Stimulated activated memory B cell treated with anti-CD40 and anti-IgM and Interleukin-4, amounts not matched to agents 10 μg/mL and 1 μg/mL and 100 μg/mL, for 72 hours (primary cell): ENCODE data around the gene FGF2.
"Not testable (repeated sequence)": the region's sequence is repeated elsewhere in the genome, so short reads cannot be mapped to it uniquely, and the experiment has no call there.

Experiments
- ATAC-seq: fragments of 150-1000 bp; cut with Tn5 transposase; 2 replicates; pipeline ENCODE4 v1.10.0; 2021
- H3K27ac Mint-ChIP-seq: one replicate; pipeline ENCODE4 v1.8.0; 2022; ENCODE audit warnings: mild to moderate bottlenecking, mixed read lengths
- H3K27me3 Mint-ChIP-seq: one replicate; pipeline ENCODE4 v1.8.0; 2022; ENCODE audit warnings: mixed read lengths
- H3K36me3 Mint-ChIP-seq: one replicate; pipeline ENCODE4 v1.8.0; 2022; ENCODE audit warnings: mixed read lengths
- H3K4me1 Mint-ChIP-seq: one replicate; pipeline ENCODE4 v1.8.0; 2022; ENCODE audit warnings: mixed read lengths
- H3K4me3 Mint-ChIP-seq: one replicate; pipeline ENCODE4 v1.8.0; 2022; ENCODE audit warnings: mild to moderate bottlenecking, moderate library complexity, mixed read lengths
- H3K9me3 Mint-ChIP-seq: one replicate; pipeline ENCODE4 v1.8.0; 2022; ENCODE audit warnings: mixed read lengths

The FGF2 gene

DNA sequence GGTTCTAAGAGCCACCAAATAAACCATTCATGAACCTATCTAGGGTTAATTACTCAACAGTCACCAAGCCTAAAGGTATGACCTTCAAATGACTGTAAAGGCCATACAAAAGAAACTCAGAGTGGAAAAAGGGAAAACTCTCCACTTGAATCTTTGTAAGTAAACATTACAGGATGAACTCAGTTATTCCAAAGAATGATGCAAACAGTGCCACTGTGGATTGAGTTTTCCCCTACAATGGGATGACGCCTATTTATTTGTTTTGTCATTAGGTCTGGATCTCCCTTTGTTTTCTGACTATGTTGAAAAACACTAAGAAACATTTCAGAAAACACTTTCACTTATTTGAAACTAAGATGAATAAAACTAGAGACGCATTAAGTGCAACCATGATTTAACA is 83.1 kb downstream of the FGF2 start:
- no peak for ATAC-seq
- Mint-ChIP-seq H3K9me3 (no peaks in the 10 kb centered on the region), H3K4me1 (no peaks in the 10 kb centered on the region), H3K27me3 (no peaks in the 10 kb centered on the region), H3K36me3 (peaks cover 10% of the 10 kb centered on the region), H3K27ac (no peak overlapping the region), H3K4me3 (no peak overlapping the region)

DNA sequence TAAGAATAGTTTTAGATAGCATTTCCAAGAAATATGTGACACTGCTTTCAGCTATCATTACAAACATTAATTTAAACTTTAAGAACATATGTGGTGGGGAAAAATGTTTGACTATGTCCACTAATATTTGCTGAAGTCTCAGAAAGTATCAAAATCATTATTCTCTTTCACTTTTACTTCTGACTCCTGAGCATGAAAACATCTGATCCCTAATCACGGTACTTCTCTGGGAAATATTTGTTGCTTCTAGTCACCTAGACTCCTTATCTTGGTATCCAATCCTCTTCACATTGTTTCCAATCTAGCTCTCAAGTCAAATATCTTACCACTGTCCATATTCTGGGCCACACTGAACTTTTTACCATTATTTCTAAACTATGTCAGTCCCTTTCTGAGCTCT is 85.0 kb downstream of the FGF2 start:
- Mint-ChIP-seq H3K36me3 (peaks cover 15% of the 10 kb centered on the region), H3K4me3 (no peak overlapping the region), H3K4me1 (no peaks in the 10 kb centered on the region), H3K27ac (no peak overlapping the region), H3K9me3 (no peaks in the 10 kb centered on the region), H3K27me3 (no peaks in the 10 kb centered on the region)
- no peak for ATAC-seq

- no peak for ATAC-seq
- Mint-ChIP-seq H3K4me1 (no peaks in the 10 kb centered on the region), H3K9me3 (no peaks in the 10 kb centered on the region), H3K36me3 (peaks cover 15% of the 10 kb centered on the region), H3K27me3 (no peaks in the 10 kb centered on the region), H3K27ac (no peak overlapping the region), H3K4me3 (no peak overlapping the region)
Observed at GRCh38 chr4:122912810-122913575, 86.4 kb downstream of the FGF2 start.

GRCh38 chr4:122914292-122914904 is 87.8 kb downstream of the FGF2 start:
- Mint-ChIP-seq H3K4me1 (no peaks in the 10 kb centered on the region), H3K27ac (no peak overlapping the region)

DNA sequence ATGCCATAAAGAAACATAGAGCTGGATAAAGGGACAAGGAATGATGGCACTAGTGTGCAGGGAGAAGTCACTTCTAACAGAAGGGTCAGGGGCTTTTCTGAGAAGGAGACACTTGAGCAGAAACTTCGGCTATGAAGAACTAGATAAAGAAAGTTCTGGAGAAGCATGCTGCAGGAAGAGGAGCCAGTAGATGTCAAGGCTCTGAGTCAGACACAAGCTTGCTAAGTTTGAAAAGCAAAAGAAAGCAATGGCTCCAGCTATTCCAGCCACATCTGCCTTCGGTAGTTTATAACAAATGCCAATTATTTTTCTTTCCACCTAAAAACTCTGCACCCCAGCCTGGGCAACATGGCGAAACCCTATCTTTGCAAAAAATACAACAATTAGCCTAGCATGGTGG is 88.3 kb downstream of the FGF2 start:
- H3K4me1 Mint-ChIP-seq, result no peaks in the 10 kb centered on the region
- ATAC-seq, result no peak
- no peaks in the 10 kb centered on the region for H3K27me3 Mint-ChIP-seq
- peaks cover 15% of the 10 kb centered on the region for H3K36me3 Mint-ChIP-seq
- H3K9me3 Mint-ChIP-seq, result no peaks in the 10 kb centered on the region
- no peak overlapping the region for H3K4me3 Mint-ChIP-seq
- no peak overlapping the region for H3K27ac Mint-ChIP-seq

More at GRCh38 chr4:122914292-122914904, 87.8 kb downstream of the FGF2 start:
- H3K27me3 Mint-ChIP-seq, result no peaks in the 10 kb centered on the region
- H3K4me3 Mint-ChIP-seq, result no peak overlapping the region
- no peak for ATAC-seq
- no peaks in the 10 kb centered on the region for H3K9me3 Mint-ChIP-seq
- H3K36me3 Mint-ChIP-seq, result peaks cover 15% of the 10 kb centered on the region

DNA sequence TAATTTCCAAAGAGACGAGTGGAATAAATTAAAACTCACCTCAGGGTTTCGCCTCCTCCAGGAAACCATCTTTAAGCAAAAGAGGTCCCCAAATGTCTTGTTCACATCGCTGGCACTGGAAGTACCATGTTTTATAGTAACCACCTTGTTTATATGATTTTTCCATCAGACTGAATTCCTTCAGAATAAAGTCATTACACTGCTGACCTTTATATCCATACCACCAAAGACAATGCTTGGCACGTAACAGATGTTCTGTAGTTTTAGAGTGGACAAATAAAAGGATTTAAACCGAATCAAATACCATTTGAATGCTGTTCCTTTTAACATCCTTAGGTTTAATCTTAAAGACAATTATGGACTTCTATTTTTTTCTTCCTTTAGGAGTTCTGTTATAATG is 91.1 kb downstream of the FGF2 start:
- H3K36me3 Mint-ChIP-seq, result peaks cover 5% of the 10 kb centered on the region
- ATAC-seq, result no peak

DNA sequence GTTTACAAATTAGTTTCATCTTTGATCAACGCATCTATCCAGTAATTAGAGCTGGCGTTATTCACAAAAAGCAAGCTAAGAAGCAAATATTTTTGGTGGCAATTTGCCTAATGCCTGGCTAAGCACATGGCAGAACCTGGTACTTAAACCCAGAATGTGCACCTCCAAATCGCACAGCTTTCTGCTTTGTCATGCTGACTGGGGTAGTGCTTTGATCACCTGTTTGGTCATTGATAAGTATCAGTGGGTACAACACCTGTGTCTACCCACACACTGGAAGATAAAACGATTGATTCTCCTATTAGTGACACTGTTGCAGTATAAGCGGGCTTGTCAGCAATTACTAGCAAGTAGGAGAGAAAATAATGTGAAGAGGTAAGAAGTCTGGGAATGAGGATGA is 93.8 kb downstream of the FGF2 start:
- Mint-ChIP-seq H3K27me3 (no peaks in the 10 kb centered on the region), H3K27ac (no peak overlapping the region), H3K4me1 (no peaks in the 10 kb centered on the region), H3K4me3 (no peak overlapping the region), H3K9me3 (no peaks in the 10 kb centered on the region), H3K36me3 (peaks cover 4% of the 10 kb centered on the region)
- ATAC-seq, result no peak

More for the DNA sequence above, 91.1 kb downstream of the FGF2 start:
- H3K4me1 Mint-ChIP-seq, result no peaks in the 10 kb centered on the region
- no peaks in the 10 kb centered on the region for H3K9me3 Mint-ChIP-seq
- no peaks in the 10 kb centered on the region for H3K27me3 Mint-ChIP-seq
- H3K4me3 Mint-ChIP-seq, result no peak overlapping the region
- no peak overlapping the region for H3K27ac Mint-ChIP-seq

DNA sequence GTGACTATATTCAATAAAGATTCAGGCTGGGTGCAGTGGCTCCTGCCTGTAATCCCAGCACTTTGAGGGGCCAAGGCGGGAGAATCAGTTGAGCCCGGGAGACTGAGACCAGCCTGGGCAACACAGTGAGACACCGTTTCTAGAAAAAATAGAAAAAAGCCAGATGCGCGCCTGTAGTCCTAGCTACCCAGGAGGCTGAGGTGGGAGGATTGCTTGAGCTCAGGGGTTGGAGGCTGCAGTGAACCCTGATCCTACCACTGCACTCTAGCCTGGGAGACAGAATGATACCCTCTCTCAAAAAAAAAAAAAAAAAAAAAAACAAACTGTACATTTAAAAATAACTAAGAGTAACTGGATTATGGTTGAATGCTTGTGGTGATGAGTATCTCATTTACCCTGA is 94.7 kb downstream of the FGF2 start:
- H3K4me3 Mint-ChIP-seq, result peak overlapping the region; percentile 36
- no peak for ATAC-seq
- H3K4me1 Mint-ChIP-seq, result no peaks in the 10 kb centered on the region
- H3K9me3 Mint-ChIP-seq, result no peaks in the 10 kb centered on the region
- no peaks in the 10 kb centered on the region for H3K27me3 Mint-ChIP-seq
- no peak overlapping the region for H3K27ac Mint-ChIP-seq
- H3K36me3 Mint-ChIP-seq, result no peaks in the 10 kb centered on the region

GRCh38 chr4:122921971-122922876 is 95.6 kb downstream of the FGF2 start, which contains the start of gene NUDT6:
Gene NUDT6 (minus strand): TSS chr4:122922597. CDS start chr4:122922572, 25 bp downstream.
- H3K36me3 Mint-ChIP-seq, result no peaks in the 10 kb centered on the region
- no peaks in the 10 kb centered on the region for H3K4me1 Mint-ChIP-seq
- ATAC-seq, result peak; percentile 82
- H3K4me3 Mint-ChIP-seq, result peak within 1 kb of the TSS; percentile 99
- H3K27ac Mint-ChIP-seq, result peak within 1 kb of the TSS; percentile 93
- H3K9me3 Mint-ChIP-seq, result no peaks in the 10 kb centered on the region
- no peaks in the 10 kb centered on the region for H3K27me3 Mint-ChIP-seq

DNA sequence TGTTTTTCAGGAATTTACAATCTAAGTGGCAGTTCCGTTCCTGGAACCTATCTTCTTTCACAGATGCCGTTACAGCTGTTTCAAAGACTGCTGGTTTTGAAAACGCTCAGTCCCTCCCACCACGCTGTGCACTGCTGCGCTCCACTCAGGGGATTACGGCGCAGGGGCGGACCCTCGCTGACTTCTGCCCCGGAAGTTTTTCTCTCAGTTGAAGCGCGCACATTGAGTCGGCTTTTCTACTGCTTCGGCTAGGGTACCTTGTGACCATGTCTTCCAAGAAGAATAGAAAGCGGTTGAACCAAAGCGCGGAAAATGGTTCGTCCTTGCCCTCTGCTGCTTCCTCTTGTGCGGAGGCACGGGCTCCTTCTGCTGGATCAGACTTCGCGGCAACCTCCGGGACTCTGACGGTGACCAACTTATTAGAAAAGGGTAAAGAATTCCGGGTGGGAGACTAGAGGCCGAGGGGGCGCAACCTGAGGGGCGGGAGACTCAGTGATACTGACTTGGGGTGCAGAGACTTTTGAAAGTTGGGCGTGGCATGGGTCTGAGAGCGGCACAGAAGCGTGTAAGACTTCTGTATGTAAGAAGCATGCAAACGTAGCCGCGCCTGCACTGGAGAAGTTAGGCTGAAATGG is 96.4 kb downstream of the FGF2 start:
- ATAC-seq, result peak; percentile 100
- H3K4me3 Mint-ChIP-seq, result peak overlapping the region; percentile 99
- H3K27me3 Mint-ChIP-seq, result no peaks in the 10 kb centered on the region

DNA sequence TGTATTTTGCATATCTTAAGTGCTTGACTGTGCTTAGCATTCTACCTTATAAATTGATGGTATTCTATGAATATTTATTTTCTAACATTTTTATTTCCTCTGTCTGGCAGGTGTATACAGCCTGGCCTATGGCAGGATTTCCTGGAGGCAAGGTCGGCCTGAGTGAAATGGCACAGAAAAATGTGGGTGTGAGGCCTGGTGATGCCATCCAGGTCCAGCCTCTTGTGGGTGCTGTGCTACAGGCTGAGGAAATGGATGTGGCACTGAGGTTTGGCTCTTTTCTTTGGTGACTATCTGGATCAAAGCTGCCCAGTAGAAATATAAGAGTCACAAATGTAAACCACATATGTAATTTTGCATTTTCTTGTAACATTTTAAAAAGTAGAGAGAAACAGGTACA is 102.3 kb downstream of the FGF2 start:
- H3K4me3 Mint-ChIP-seq, result no peak overlapping the region
- no peaks in the 10 kb centered on the region for H3K36me3 Mint-ChIP-seq
- no peaks in the 10 kb centered on the region for H3K27me3 Mint-ChIP-seq
- ATAC-seq, result no peak
- no peak overlapping the region for H3K27ac Mint-ChIP-seq
- no peaks in the 10 kb centered on the region for H3K4me1 Mint-ChIP-seq
- no peaks in the 10 kb centered on the region for H3K9me3 Mint-ChIP-seq

More for the DNA sequence above, 96.4 kb downstream of the FGF2 start:
- Mint-ChIP-seq H3K36me3 (no peaks in the 10 kb centered on the region), H3K27ac (peak overlapping the region; percentile 93), H3K9me3 (no peaks in the 10 kb centered on the region), H3K4me1 (no peaks in the 10 kb centered on the region)

GRCh38 chr4:122930862-122931261 is 104.2 kb downstream of the FGF2 start:
- no peak overlapping the region for H3K27ac Mint-ChIP-seq
- H3K4me1 Mint-ChIP-seq, result no peaks in the 10 kb centered on the region
- no peak overlapping the region for H3K4me3 Mint-ChIP-seq
- no peaks in the 10 kb centered on the region for H3K9me3 Mint-ChIP-seq
- no peaks in the 10 kb centered on the region for H3K27me3 Mint-ChIP-seq
- no peak for ATAC-seq
- H3K36me3 Mint-ChIP-seq, result peaks cover 15% of the 10 kb centered on the region

DNA sequence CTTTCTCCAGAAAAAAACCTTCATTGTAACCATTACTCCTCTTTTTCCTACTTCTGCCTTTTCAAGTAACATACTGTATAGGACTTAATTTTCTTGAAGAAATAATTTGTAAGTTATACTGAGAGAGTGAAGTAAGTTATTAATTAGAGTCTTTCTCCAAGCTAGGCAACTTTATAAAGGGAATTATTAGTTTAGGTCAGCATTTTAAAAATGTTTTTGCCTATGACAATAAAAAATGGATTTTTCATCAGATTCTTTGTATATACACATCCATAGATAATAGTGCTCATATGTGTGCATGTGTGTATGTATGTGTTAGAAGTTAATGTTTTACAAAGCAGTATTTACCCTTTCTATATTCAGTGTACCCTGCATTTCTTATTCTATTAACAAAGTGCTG is 106.1 kb downstream of the FGF2 start:
- Mint-ChIP-seq H3K4me3 (no peak overlapping the region), H3K4me1 (no peaks in the 10 kb centered on the region), H3K36me3 (peaks cover 22% of the 10 kb centered on the region), H3K27ac (no peak overlapping the region), H3K9me3 (no peaks in the 10 kb centered on the region), H3K27me3 (no peaks in the 10 kb centered on the region)
- no peak for ATAC-seq

- not testable (repeated sequence) for H3K4me3 Mint-ChIP-seq, H3K9me3 Mint-ChIP-seq, H3K4me1 Mint-ChIP-seq, H3K27ac Mint-ChIP-seq, H3K27me3 Mint-ChIP-seq, ATAC-seq
- H3K36me3 Mint-ChIP-seq, result peaks cover 70% of the 10 kb centered on the region
Observed at GRCh38 chr4:122945136-122945535, 118.5 kb downstream of the FGF2 start.

GRCh38 chr4:122946142-122946541 is 119.5 kb downstream of the FGF2 start:
- H3K27ac Mint-ChIP-seq, result no peak overlapping the region
- H3K4me3 Mint-ChIP-seq, result no peak overlapping the region
- peaks cover 72% of the 10 kb centered on the region for H3K36me3 Mint-ChIP-seq
- H3K9me3 Mint-ChIP-seq, result peaks cover 2% of the 10 kb centered on the region
- H3K27me3 Mint-ChIP-seq, result no peaks in the 10 kb centered on the region
- H3K4me1 Mint-ChIP-seq, result no peaks in the 10 kb centered on the region
- ATAC-seq, result no peak
